ENCODE results near the gene XRCC5. TPM values are rescaled to one million over a fixed set of nuclear protein-coding genes. Genes with fewer than 3 reads are reported as not detected.
A peak's percentile ranks its signal among the peaks of the same experiment; 100 is the strongest.

The XRCC5 gene
- polyA plus RNA-seq, 1 donor (not counting 4 experiments of a cell fraction or from before 2014, with no cell fraction given), result 521 TPM

- FAIRE-seq, result no peak
- H3K4me3 ChIP-seq (ENCODE audit: control insufficient read depth in 2 of 3, extremely low read depth in 1 of 3, insufficient read depth in 2 of 3, low read depth in 1 of 3, low read length in 3 of 3), result no peak overlapping the region
Observed at GRCh38 chr2:216111122-216111521, 2.0 kb downstream of the XRCC5 start.

GRCh38 chr2:216112926-216113325 lies 3.8 kb downstream of the XRCC5 start:
- dilution Hi-C loops (cut with MboI; ENCODE audit: extremely low pct_ligation_motif_present, low sequenced_read_pairs), result no loop called here
- DNase-seq (ENCODE audit: low read depth, low spot score) (no peak), FAIRE-seq (no peak)
- H3K79me2 ChIP-seq (ENCODE audit: control insufficient read depth, insufficient read depth, low read length), result peaks cover 72% of the 10 kb centered on the region
- no peak overlapping the region for H3K9ac ChIP-seq (ENCODE audit: control insufficient read depth, extremely low read depth, insufficient read depth, low read length)
- H3K36me3 ChIP-seq (ENCODE audit: control insufficient read depth in 2 of 2, extremely low read depth in 1 of 2, insufficient read depth in 2 of 2, low read length in 2 of 2), result peaks cover 24 to 36% of the 10 kb centered on the region in 2 experiments
- no peak overlapping the region for H2AFZ ChIP-seq (ENCODE audit: control insufficient read depth, low read length)
- peaks cover 28% of the 10 kb centered on the region for H3K4me1 ChIP-seq (ENCODE audit: control insufficient read depth, extremely low read depth, insufficient read depth, low read length)
- TF ChIP-seq, protein P1, sequence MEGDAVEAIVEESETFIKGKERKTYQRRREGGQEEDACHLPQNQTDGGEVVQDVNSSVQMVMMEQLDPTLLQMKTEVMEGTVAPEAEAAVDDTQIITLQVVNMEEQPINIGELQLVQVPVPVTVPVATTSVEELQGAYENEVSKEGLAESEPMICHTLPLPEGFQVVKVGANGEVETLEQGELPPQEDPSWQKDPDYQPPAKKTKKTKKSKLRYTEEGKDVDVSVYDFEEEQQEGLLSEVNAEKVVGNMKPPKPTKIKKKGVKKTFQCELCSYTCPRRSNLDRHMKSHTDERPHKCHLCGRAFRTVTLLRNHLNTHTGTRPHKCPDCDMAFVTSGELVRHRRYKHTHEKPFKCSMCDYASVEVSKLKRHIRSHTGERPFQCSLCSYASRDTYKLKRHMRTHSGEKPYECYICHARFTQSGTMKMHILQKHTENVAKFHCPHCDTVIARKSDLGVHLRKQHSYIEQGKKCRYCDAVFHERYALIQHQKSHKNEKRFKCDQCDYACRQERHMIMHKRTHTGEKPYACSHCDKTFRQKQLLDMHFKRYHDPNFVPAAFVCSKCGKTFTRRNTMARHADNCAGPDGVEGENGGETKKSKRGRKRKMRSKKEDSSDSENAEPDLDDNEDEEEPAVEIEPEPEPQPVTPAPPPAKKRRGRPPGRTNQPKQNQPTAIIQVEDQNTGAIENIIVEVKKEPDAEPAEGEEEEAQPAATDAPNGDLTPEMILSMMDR (optimal IDR thresholded peaks at IDR 0.05 in 1 of 3, IDR thresholded peaks at IDR 0.05 in 1 of 3, conservative IDR thresholded peaks at IDR 0.05 in 1 of 3; ENCODE audit: extremely low read depth in 1 of 3, insufficient read depth in 2 of 3, low read length in 3 of 3), result no peak
- no peak for TF ChIP-seq EZH2 (IDR thresholded peaks at IDR 0.05; ENCODE audit: low read length)
- no peaks in the 10 kb centered on the region for H3K9me3 ChIP-seq (ENCODE audit: control insufficient read depth, low read depth, low read length)
- H3K9me1 ChIP-seq (ENCODE audit: control insufficient read depth, extremely low read depth, insufficient read depth, low read length), result no peaks in the 10 kb centered on the region
- H4K20me1 ChIP-seq (ENCODE audit: control insufficient read depth, extremely low read depth, insufficient read depth, low read length), result no peaks in the 10 kb centered on the region
- H3K27me3 ChIP-seq (ENCODE audit: control insufficient read depth, extremely low read depth, insufficient read depth, low read length), result no peaks in the 10 kb centered on the region
- H3K27ac ChIP-seq (ENCODE audit: control insufficient read depth, insufficient read depth, low read length), result no peak overlapping the region
- no peak overlapping the region for H3K4me3 ChIP-seq (ENCODE audit: control insufficient read depth in 2 of 3, extremely low read depth in 1 of 3, insufficient read depth in 2 of 3, low read depth in 1 of 3, low read length in 3 of 3)
- H3K4me2 ChIP-seq (ENCODE audit: control insufficient read depth, extremely low read depth, insufficient read depth, low read depth, low read length), result no peak overlapping the region

More at GRCh38 chr2:216111122-216111521, 2.0 kb downstream of the XRCC5 start:
- H3K79me2 ChIP-seq (ENCODE audit: control insufficient read depth, insufficient read depth, low read length), result peaks cover 55% of the 10 kb centered on the region
- peak overlapping the region; percentile 12 for H3K4me2 ChIP-seq (ENCODE audit: control insufficient read depth, extremely low read depth, insufficient read depth, low read depth, low read length)
- TF ChIP-seq, protein P1 (optimal IDR thresholded peaks at IDR 0.05 in 1 of 3, IDR thresholded peaks at IDR 0.05 in 1 of 3, conservative IDR thresholded peaks at IDR 0.05 in 1 of 3; ENCODE audit: extremely low read depth in 1 of 3, insufficient read depth in 2 of 3, low read length in 3 of 3), result no peak
- TF ChIP-seq EZH2 (IDR thresholded peaks at IDR 0.05; ENCODE audit: low read length), result no peak
- no peaks in the 10 kb centered on the region for H3K9me3 ChIP-seq (ENCODE audit: control insufficient read depth, low read depth, low read length)
- no peak overlapping the region for H3K9ac ChIP-seq (ENCODE audit: control insufficient read depth, extremely low read depth, insufficient read depth, low read length)
- H3K9me1 ChIP-seq (ENCODE audit: control insufficient read depth, extremely low read depth, insufficient read depth, low read length), result no peaks in the 10 kb centered on the region
- no peaks in the 10 kb centered on the region for H3K27me3 ChIP-seq (ENCODE audit: control insufficient read depth, extremely low read depth, insufficient read depth, low read length)
- H3K4me1 ChIP-seq (ENCODE audit: control insufficient read depth, extremely low read depth, insufficient read depth, low read length), result peaks cover 35% of the 10 kb centered on the region
- H4K20me1 ChIP-seq (ENCODE audit: control insufficient read depth, extremely low read depth, insufficient read depth, low read length), result no peaks in the 10 kb centered on the region
- no peak overlapping the region for H2AFZ ChIP-seq (ENCODE audit: control insufficient read depth, low read length)
- DNase-seq (ENCODE audit: low read depth, low spot score), result no peak
- dilution Hi-C loops (cut with MboI; ENCODE audit: extremely low pct_ligation_motif_present, low sequenced_read_pairs), result no loop called here
- H3K27ac ChIP-seq (ENCODE audit: control insufficient read depth, insufficient read depth, low read length), result peak overlapping the region; percentile 16
- H3K36me3 ChIP-seq (ENCODE audit: control insufficient read depth in 2 of 2, extremely low read depth in 1 of 2, insufficient read depth in 2 of 2, low read length in 2 of 2), result peaks cover 24 to 29% of the 10 kb centered on the region in 2 experiments
